ENCODE results near the gene COL4A4.

GRCh38 chr2:227206406-227206805 is 42.4 kb upstream of the COL4A4 start:
- TF ChIP-seq CTCF (conservative IDR thresholded peaks at IDR 0.05 in 1 of 2, IDR thresholded peaks at IDR 0.05 in 1 of 2; ENCODE audit: low read depth in 1 of 2, low read length in 2 of 2) (no peak), EZH2 (IDR thresholded peaks at IDR 0.05; ENCODE audit: low read length, missing control alignments) (no peak)
